Measurements from ENCODE around the gene RBM39. TPM values are rescaled to one million over a fixed set of nuclear protein-coding genes. Genes with fewer than 3 reads are reported as not detected.

Gene RBM39
- total and polyA plus RNA-seq, 8 donors: 98.7 to 426 (median 134) TPM

- H3K4me1 ChIP-seq: peaks cover 18 to 44% (median 36%) of the 10 kb centered on the region in 3 donors
- TF ChIP-seq CTCF (IDR thresholded peaks at IDR 0.05): no peak
- WGBS, 2 donors: 20 to 26% methylated on average over 3 of the region's 3 CpGs
- no peaks in the 10 kb centered on the region for H3K27me3 ChIP-seq
- H3K36me3 ChIP-seq: no peaks in the 10 kb centered on the region
- DNase-seq (no peak), FAIRE-seq (no peak), ATAC-seq (no peak)
- H3K4me3 ChIP-seq: peak overlapping the region in 1 of 4 donors; percentile 0
- intact Hi-C loops (cut with DNase I): no loop called here
- H3K27ac ChIP-seq: peak overlapping the region in 1 of 4 donors; percentile 13
- H3K9me3 ChIP-seq: no peaks in the 10 kb centered on the region
Observed at GRCh38 chr20:35661908-35662307, 80.2 kb downstream of the RBM39 start.

- intact Hi-C loops (cut with DNase I): no loop called here
- no peak for DNase-seq
- FAIRE-seq: no peak
- Histone ChIP-seq H3K9me3 (no peaks in the 10 kb centered on the region), H3K27me3 (no peaks in the 10 kb centered on the region), H3K4me1 (peaks cover 18 to 44% (median 36%) of the 10 kb centered on the region in 3 donors), H3K27ac (no peak overlapping the region), H3K4me3 (no peak overlapping the region), H3K36me3 (no peaks in the 10 kb centered on the region)
- no peak for ATAC-seq
- whole genome bisulfite sequencing, 2 donors: 85 to 90% methylated on average over 2 of the region's 2 CpGs
- no peak for TF ChIP-seq CTCF (IDR thresholded peaks at IDR 0.05)
Observed at GRCh38 chr20:35661053-35661452, 81.0 kb downstream of the RBM39 start.

GRCh38 chr20:35660122-35660937 lies 81.7 kb downstream of the RBM39 start:
- no peak for ATAC-seq
- H3K4me1 ChIP-seq: peaks cover 18 to 44% (median 36%) of the 10 kb centered on the region in 3 donors
- intact Hi-C loops (cut with DNase I): no loop called here
- no peak for TF ChIP-seq CTCF (IDR thresholded peaks at IDR 0.05)
- H3K27ac ChIP-seq: no peak overlapping the region
- 93 to 94% methylated on average over 10 of the region's 10 CpGs for WGBS, 2 donors
- no peak for FAIRE-seq
- DNase-seq: no peak
- H3K36me3 ChIP-seq: no peaks in the 10 kb centered on the region
- H3K27me3 ChIP-seq: no peaks in the 10 kb centered on the region
- no peak overlapping the region for H3K4me3 ChIP-seq
- no peaks in the 10 kb centered on the region for H3K9me3 ChIP-seq

- peaks cover 8 to 32% (median 26%) of the 10 kb centered on the region in 3 donors for H3K4me1 ChIP-seq
- WGBS, 2 donors: 10 to 16% methylated on average over 1 of the region's 1 CpG
Observed at GRCh38 chr20:35657271-35657670, 84.8 kb downstream of the RBM39 start.

More at GRCh38 chr20:35657271-35657670, 84.8 kb downstream of the RBM39 start:
- FAIRE-seq: no peak
- H3K9me3 ChIP-seq: no peaks in the 10 kb centered on the region
- no peak overlapping the region for H3K27ac ChIP-seq
- peak in 2 of 4 donors; percentile 32 to 69 for ATAC-seq
- TF ChIP-seq CTCF (IDR thresholded peaks at IDR 0.05): no peak
- no peak for DNase-seq
- H3K4me3 ChIP-seq: no peak overlapping the region
- H3K27me3 ChIP-seq: no peaks in the 10 kb centered on the region
- peaks cover 0 to 19% (median 19%) of the 10 kb centered on the region in 3 donors for H3K36me3 ChIP-seq
- intact Hi-C loops (cut with DNase I): no loop called here
